CD4-positive, alpha-beta memory T cell (primary cell): ENCODE results near the gene LILRB2. TPM values are rescaled to one million over a fixed set of nuclear protein-coding genes. Genes with fewer than 3 reads are reported as not detected.
"Not testable (repeated sequence)": the region's sequence is repeated elsewhere in the genome, so short reads cannot be mapped to it uniquely, and the experiment has no call there.

Experiments
- CTCF ChIA-PET: fragments of 350-600 bp; sonication (Branson Sonifier 250); formaldehyde crosslinking; loops from one replicate; lab custom pipeline; 2021; ENCODE audit warnings: inconsistent platforms; ENCODE audit not compliant: partially characterized antibody; lab: Charles Lee
- POLR2A ChIA-PET: fragments of 350-600 bp; sonication (Branson Sonifier 250); formaldehyde crosslinking; loops from one replicate; lab custom pipeline; 2021; ENCODE audit not compliant: partially characterized antibody; lab: Charles Lee
- DNase-seq, 5 donors: peaks; one replicate each; pipeline versions ENCODE4 v3.0.0 to v3.0.0-alpha.2; 2020 to 2022; ENCODE audit warnings: mixed read lengths in 1 of 5
- H3K27ac ChIP-seq: one replicate; pipeline ENCODE4 v1.7.0; 2013; ENCODE audit warnings: low read depth, low read length
- H3K27me3 ChIP-seq: 2 replicates; pipeline ENCODE4 v1.7.0; 2013; ENCODE audit warnings: mild to moderate bottlenecking, low read length, moderate library complexity; ENCODE audit not compliant: insufficient read depth
- H3K36me3 ChIP-seq: 2 replicates; pipeline ENCODE4 v1.7.0; 2013; ENCODE audit warnings: mild to moderate bottlenecking, low read length, moderate library complexity; ENCODE audit not compliant: insufficient read depth
- H3K4me1 ChIP-seq: 2 replicates; pipeline ENCODE4 v1.7.0; 2013; ENCODE audit warnings: mild to moderate bottlenecking, low read length, moderate library complexity; ENCODE audit not compliant: insufficient read depth
- H3K4me3 ChIP-seq, 2 donors: one replicate each; pipeline ENCODE4 v1.7.0; 2013; ENCODE audit warnings: low read length in 2 of 2, mild to moderate bottlenecking in 1 of 2
- H3K9me3 ChIP-seq, 2 donors: one replicate each; pipeline ENCODE4 v1.7.0; 2013; ENCODE audit warnings: low read length in 2 of 2, control low read depth in 1 of 2; ENCODE audit not compliant: control insufficient read depth in 1 of 2
- H3K27ac Mint-ChIP-seq, 7 donors: one replicate each; pipeline ENCODE4 v1.8.0; 2020 to 2021; ENCODE audit warnings: mixed read lengths in 7 of 7, mild to moderate bottlenecking in 6 of 7, inconsistent platforms in 3 of 7, moderate library complexity in 3 of 7
- H3K27me3 Mint-ChIP-seq, 2 donors: one replicate each; pipeline ENCODE4 v1.8.0; 2020 to 2021; ENCODE audit warnings: mixed read lengths in 2 of 2
- H3K36me3 Mint-ChIP-seq, 2 donors: one replicate each; pipeline ENCODE4 v1.8.0; 2020 to 2021; ENCODE audit warnings: mixed read lengths in 2 of 2, inconsistent platforms in 1 of 2, mild to moderate bottlenecking in 1 of 2
- H3K4me1 Mint-ChIP-seq, 4 donors: one replicate each; pipeline ENCODE4 v1.8.0; 2020 to 2021; ENCODE audit warnings: mixed read lengths in 4 of 4, mild to moderate bottlenecking in 1 of 4
- H3K4me3 Mint-ChIP-seq, 8 donors: one replicate each; pipeline ENCODE4 v1.8.0; 2020 to 2021; ENCODE audit warnings: mixed read lengths in 8 of 8, mild to moderate bottlenecking in 7 of 8, moderate library complexity in 6 of 8, inconsistent platforms in 3 of 8
- H3K9me3 Mint-ChIP-seq, 8 donors: one replicate each; pipeline ENCODE4 v1.8.0; 2020 to 2021; ENCODE audit warnings: mixed read lengths in 8 of 8, mild to moderate bottlenecking in 5 of 8, inconsistent platforms in 3 of 8, moderate library complexity in 1 of 8
- intact Hi-C: fragments of 100-400 bp; cut with micrococcal nuclease; formaldehyde crosslinking; loops from one replicate; pipeline ENCODE4 v1.15.1; 2023
- polyA plus RNA-seq, 2 donors: library from polyadenylated mRNA; unstranded; fragments of 300-500 nt; fragmentation: Illumina TruSeq; gene quantifications; one replicate each; pipeline ENCODE4 v1.2.3, GENCODE V29; 2021
- total RNA-seq, 2 experiments: library from RNA; stranded (reverse); gene quantifications; one replicate each; pipeline ENCODE4 v1.2.3, GENCODE V29; 2021

Gene LILRB2
- total and polyA plus RNA-seq, 4 experiments from 2014 or later = 0.58 to 1.2 TPM; not detected in 2

- Histone ChIP-seq H3K9me3 (no peaks in the 10 kb centered on the region), H3K27ac (no peak overlapping the region), H3K4me3 (no peak overlapping the region), H3K4me1 (peaks cover 7% of the 10 kb centered on the region), H3K36me3 (no peaks in the 10 kb centered on the region), H3K27me3 (no peaks in the 10 kb centered on the region)
- ChIA-PET CTCF (interaction anchor here (1.2 kb wide), 1 partner anchor 13 kb away, joined by 3 read pairs; no protein-coding TSS in a partner anchor), POLR2A (no interaction called here)
- H3K4me1 Mint-ChIP-seq = peaks cover 2 to 7% (median 5%) of the 10 kb centered on the region in 4 donors
- no peaks in the 10 kb centered on the region for H3K9me3 Mint-ChIP-seq
- peaks cover 7 to 10% of the 10 kb centered on the region in 2 donors for H3K27me3 Mint-ChIP-seq
- no peak for DNase-seq
- intact Hi-C loops = no loop called here
- no peak overlapping the region for H3K4me3 Mint-ChIP-seq
- no peaks in the 10 kb centered on the region for H3K36me3 Mint-ChIP-seq
- no peak overlapping the region for H3K27ac Mint-ChIP-seq
Measured at GRCh38 chr19:54252845-54253244, 28.1 kb downstream of the LILRB2 start.

GRCh38 chr19:54252243-54252642 is 28.7 kb downstream of the LILRB2 start:
- no peak overlapping the region for H3K27ac Mint-ChIP-seq
- ChIA-PET CTCF (interaction anchor here (1.2 kb wide), 1 partner anchor 14 kb away, joined by 3 read pairs; no protein-coding TSS in a partner anchor), POLR2A (no interaction called here)
- no peak overlapping the region for H3K4me3 Mint-ChIP-seq
- Histone ChIP-seq H3K27me3 (no peaks in the 10 kb centered on the region), H3K9me3 (no peaks in the 10 kb centered on the region), H3K4me1 (peaks cover 13% of the 10 kb centered on the region), H3K4me3 (no peak overlapping the region), H3K36me3 (no peaks in the 10 kb centered on the region), H3K27ac (no peak overlapping the region)
- H3K4me1 Mint-ChIP-seq = peaks cover 6 to 13% (median 9%) of the 10 kb centered on the region in 4 donors
- intact Hi-C loops = no loop called here
- peaks cover 3 to 5% of the 10 kb centered on the region in 2 donors for H3K27me3 Mint-ChIP-seq
- H3K36me3 Mint-ChIP-seq = no peaks in the 10 kb centered on the region
- no peaks in the 10 kb centered on the region for H3K9me3 Mint-ChIP-seq
- no peak for DNase-seq

- ChIA-PET POLR2A (interaction anchor here (0.6 to 2.4 kb wide), 3 partner anchors 20 to 68 kb away, joined by 3 to 8 read pairs (median 3); partner anchors contain the start of gene RPS9), CTCF (interaction anchor here (1.3 to 3.3 kb wide), 2 partner anchors 18 to 78 kb away, joined by 4 to 21 read pairs; no protein-coding TSS in a partner anchor)
- intact Hi-C loops = no loop called here
Measured at GRCh38 chr19:54248016-54248601, 32.8 kb downstream of the LILRB2 start.

GRCh38 chr19:54247106-54247930 is 33.6 kb downstream of the LILRB2 start:
- H3K4me1 ChIP-seq = peaks cover 15% of the 10 kb centered on the region
- no peaks in the 10 kb centered on the region for H3K27me3 ChIP-seq
- no peaks in the 10 kb centered on the region for H3K9me3 ChIP-seq
- H3K36me3 ChIP-seq = no peaks in the 10 kb centered on the region
- ChIA-PET POLR2A (interaction anchor here (1.1 to 2.4 kb wide), 4 partner anchors 21 to 57 kb away, joined by 3 to 8 read pairs (median 4); partner anchors contain the start of gene RPS9), CTCF (interaction anchor here (1.1 to 3.3 kb wide), 3 partner anchors 19 to 77 kb away, joined by 3 to 21 read pairs (median 4); partner anchors contain the start of gene MBOAT7)
- H3K4me3 Mint-ChIP-seq = peak overlapping the region in 6 of 8 donors; percentile 45 to 83 (median 70)
- no peaks in the 10 kb centered on the region for H3K27me3 Mint-ChIP-seq
- no peaks in the 10 kb centered on the region for H3K36me3 Mint-ChIP-seq
- intact Hi-C loops = no loop called here
- no peak overlapping the region for H3K27ac ChIP-seq
- H3K9me3 Mint-ChIP-seq = peaks cover 0 to 2% (median 0%) of the 10 kb centered on the region in 8 donors
- no peak overlapping the region for H3K4me3 ChIP-seq
- no peak for DNase-seq
- H3K27ac Mint-ChIP-seq = peak overlapping the region; percentile 23 to 94 (median 66)
- H3K4me1 Mint-ChIP-seq = peaks cover 6 to 16% (median 9%) of the 10 kb centered on the region in 4 donors

More at GRCh38 chr19:54248016-54248601, 32.8 kb downstream of the LILRB2 start:
- Histone ChIP-seq H3K4me3 (no peak overlapping the region), H3K9me3 (no peaks in the 10 kb centered on the region), H3K27ac (no peak overlapping the region), H3K4me1 (peaks cover 15% of the 10 kb centered on the region), H3K27me3 (no peaks in the 10 kb centered on the region), H3K36me3 (no peaks in the 10 kb centered on the region)
- H3K27ac Mint-ChIP-seq = peak overlapping the region; percentile 23 to 94 (median 66)
- peak overlapping the region in 7 of 8 donors; percentile 29 to 83 (median 69) for H3K4me3 Mint-ChIP-seq
- H3K36me3 Mint-ChIP-seq = no peaks in the 10 kb centered on the region
- H3K27me3 Mint-ChIP-seq = no peaks in the 10 kb centered on the region
- H3K9me3 Mint-ChIP-seq = peaks cover 0 to 2% (median 0%) of the 10 kb centered on the region in 8 donors
- H3K4me1 Mint-ChIP-seq = peaks cover 6 to 16% (median 9%) of the 10 kb centered on the region in 4 donors
- peak in 1 of 5 donors; percentile 18 for DNase-seq

- H3K9me3 Mint-ChIP-seq = peaks cover 0 to 2% (median 0%) of the 10 kb centered on the region in 8 donors
- H3K27ac Mint-ChIP-seq = peak overlapping the region in 2 of 7 donors; percentile 27 to 31
- DNase-seq = no peak
- intact Hi-C loops = no loop called here
- CTCF ChIA-PET = no interaction called here
- peaks cover 6 to 16% (median 9%) of the 10 kb centered on the region in 4 donors for H3K4me1 Mint-ChIP-seq
- no peak overlapping the region for H3K4me3 ChIP-seq
- H3K36me3 ChIP-seq = no peaks in the 10 kb centered on the region
- H3K27me3 Mint-ChIP-seq = no peaks in the 10 kb centered on the region
- H3K4me1 ChIP-seq = peaks cover 15% of the 10 kb centered on the region
- no peaks in the 10 kb centered on the region for H3K36me3 Mint-ChIP-seq
- no peaks in the 10 kb centered on the region for H3K9me3 ChIP-seq
- no peaks in the 10 kb centered on the region for H3K27me3 ChIP-seq
- no peak overlapping the region for H3K4me3 Mint-ChIP-seq
- H3K27ac ChIP-seq = no peak overlapping the region
- POLR2A ChIA-PET = interaction anchor here (2.4 kb wide), 1 partner anchor 45 kb away, joined by 8 read pairs; the partner anchor contains the start of gene RPS9
Measured at GRCh38 chr19:54245936-54246335, 35.0 kb downstream of the LILRB2 start.

GRCh38 chr19:54243809-54244208 is 37.1 kb downstream of the LILRB2 start:
- H3K4me1 Mint-ChIP-seq = peaks cover 6 to 16% (median 9%) of the 10 kb centered on the region in 4 donors
- H3K4me3 ChIP-seq, DNase-seq, POLR2A ChIA-PET, H3K4me3 Mint-ChIP-seq, CTCF ChIA-PET, H3K36me3 Mint-ChIP-seq, H3K9me3 ChIP-seq, intact Hi-C loops, H3K27ac Mint-ChIP-seq, H3K27me3 Mint-ChIP-seq, H3K9me3 Mint-ChIP-seq, H3K36me3 ChIP-seq, H3K27ac ChIP-seq, H3K27me3 ChIP-seq: not testable (repeated sequence)
- H3K4me1 ChIP-seq = peaks cover 15% of the 10 kb centered on the region

GRCh38 chr19:54242646-54243045 is 38.3 kb downstream of the LILRB2 start, which contains the start of gene LILRA6:
TSS of gene LILRA6 (minus strand) at chr19:54242790.
- DNase-seq, H3K36me3 ChIP-seq, H3K9me3 Mint-ChIP-seq, H3K27me3 ChIP-seq, H3K4me1 ChIP-seq, intact Hi-C loops, H3K27me3 Mint-ChIP-seq, H3K4me1 Mint-ChIP-seq, H3K9me3 ChIP-seq, CTCF ChIA-PET, H3K36me3 Mint-ChIP-seq, H3K4me3 ChIP-seq, H3K27ac ChIP-seq: not testable (repeated sequence)
- peak within 1 kb of the TSS in 1 of 8 donors; percentile 25 for H3K4me3 Mint-ChIP-seq
- peak within 1 kb of the TSS in 1 of 7 donors; percentile 37 for H3K27ac Mint-ChIP-seq
- POLR2A ChIA-PET = interaction anchor here (1.4 kb wide), 1 partner anchor 53 kb away, joined by 3 read pairs; the partner anchor contains the start of gene MBOAT7
